BJ (cell line): ENCODE results near the gene XRCC6. TPM values are rescaled to one million over a fixed set of nuclear protein-coding genes. Genes with fewer than 3 reads are reported as not detected.

Experiments
- CTCF ChIA-PET: fragments of 350-600 bp; formaldehyde crosslinking; extraction: SDS; loops from one replicate; lab custom pipeline; 2021; ENCODE audit warnings: antibody characterized with exemption, inconsistent platforms; lab: Yijun Ruan, JAX
- POLR2A ChIA-PET: fragments of 300-600 bp; sonication (Branson Sonifier 250); formaldehyde crosslinking; extraction: SDS; loops from one replicate; lab custom pipeline; 2021; ENCODE audit warnings: antibody characterized with exemption; lab: Charles Lee
- DNase-seq: peaks from one replicate; pipeline ENCODE4 v3.0.0-alpha.2; 2011; ENCODE audit warnings: low read depth
- H3K27me3 ChIP-seq: 2 replicates; pipeline ENCODE4 v1.6.0; 2011; ENCODE audit warnings: low read length; ENCODE audit not compliant: control insufficient read depth, insufficient read depth
- H3K36me3 ChIP-seq: 2 replicates; pipeline ENCODE4 v1.5.1; 2011; ENCODE audit warnings: low read length; ENCODE audit not compliant: control insufficient read depth, insufficient read depth
- H3K4me3 ChIP-seq: 2 replicates; pipeline ENCODE4 v1.5.1; 2011; ENCODE audit warnings: low read depth, mild to moderate bottlenecking, control low read depth, low read length
- CTCF ChIP-seq: IDR thresholded peaks from 2 replicates; pipeline ENCODE4 v1.5.1; 2011; ENCODE audit warnings: low read depth, mild to moderate bottlenecking, control low read depth, inconsistent platforms, low read length, moderate library complexity; ENCODE audit not compliant: insufficient read depth
- polyA plus RNA-seq: library from polyadenylated mRNA; depleted of rRNA; stranded (reverse); fragments of >200 nt; gene quantifications from 2 replicates; pipeline ENCODE4 v1.2.3, GENCODE V29; 2011

The XRCC6 gene
- polyA plus RNA-seq, 1 experiment, result 105 TPM

- Histone ChIP-seq H3K27me3 (no peaks in the 10 kb centered on the region), H3K4me3 (no peak overlapping the region), H3K36me3 (peaks cover 13% of the 10 kb centered on the region)
- no peak for DNase-seq
- no peak for TF ChIP-seq CTCF
- ChIA-PET CTCF (interaction anchor here (0.9 kb wide), 1 partner anchor 20 kb away, joined by 3 read pairs; no protein-coding TSS in a partner anchor), POLR2A (no interaction called here)
Observed at GRCh38 chr22:41638124-41638523, 17.0 kb downstream of the XRCC6 start.

DNA sequence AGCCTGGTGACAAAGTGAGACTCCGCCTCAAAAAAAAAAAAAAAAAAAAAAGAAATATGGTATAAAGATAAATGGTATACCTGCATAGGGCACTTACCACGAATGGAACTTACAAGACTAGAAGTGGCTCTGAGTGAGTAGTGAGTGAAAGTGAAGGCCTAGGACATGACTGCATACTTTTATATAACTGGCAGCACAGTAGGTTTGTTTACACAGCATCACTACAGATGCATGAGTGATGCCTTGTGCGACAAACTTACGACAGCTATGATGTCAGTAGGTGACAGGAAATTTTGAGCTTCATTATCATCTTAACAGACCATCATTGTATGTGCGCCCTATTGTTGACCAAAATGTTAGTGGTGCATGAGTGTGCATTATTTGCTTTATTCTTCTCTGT, 17.7 kb downstream of the XRCC6 start:
- H3K27me3 ChIP-seq, result no peaks in the 10 kb centered on the region
- TF ChIP-seq CTCF, result no peak
- peaks cover 13% of the 10 kb centered on the region for H3K36me3 ChIP-seq
- CTCF ChIA-PET, result interaction anchor here (0.9 kb wide), 1 partner anchor 20 kb away, joined by 3 read pairs; no protein-coding TSS in a partner anchor
- no peak for DNase-seq
- POLR2A ChIA-PET, result no interaction called here
- no peak overlapping the region for H3K4me3 ChIP-seq

DNA sequence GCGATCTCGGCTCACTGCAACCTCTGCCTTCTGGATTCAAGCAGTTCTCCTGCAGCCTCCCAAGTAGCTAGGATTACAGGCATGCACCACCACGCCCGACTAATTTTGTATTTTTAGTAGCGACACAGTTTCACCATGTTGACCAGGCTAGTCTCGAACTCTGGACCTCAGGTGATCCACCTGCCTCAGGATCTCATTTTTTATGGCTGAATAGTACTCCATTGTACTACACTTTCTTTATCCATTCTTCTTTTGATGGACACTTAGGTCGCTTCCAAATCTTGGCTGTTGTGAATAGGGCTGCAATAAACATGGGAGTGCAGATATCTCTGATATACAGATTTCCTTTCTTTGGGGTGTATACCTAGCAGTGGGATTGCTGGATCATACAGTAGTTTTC, 20.8 kb downstream of the XRCC6 start:
- no peak for TF ChIP-seq CTCF
- DNase-seq, result no peak
- H3K36me3 ChIP-seq, result peaks cover 13% of the 10 kb centered on the region
- ChIA-PET POLR2A (no interaction called here), CTCF (no interaction called here)
- no peak overlapping the region for H3K4me3 ChIP-seq
- no peaks in the 10 kb centered on the region for H3K27me3 ChIP-seq

DNA sequence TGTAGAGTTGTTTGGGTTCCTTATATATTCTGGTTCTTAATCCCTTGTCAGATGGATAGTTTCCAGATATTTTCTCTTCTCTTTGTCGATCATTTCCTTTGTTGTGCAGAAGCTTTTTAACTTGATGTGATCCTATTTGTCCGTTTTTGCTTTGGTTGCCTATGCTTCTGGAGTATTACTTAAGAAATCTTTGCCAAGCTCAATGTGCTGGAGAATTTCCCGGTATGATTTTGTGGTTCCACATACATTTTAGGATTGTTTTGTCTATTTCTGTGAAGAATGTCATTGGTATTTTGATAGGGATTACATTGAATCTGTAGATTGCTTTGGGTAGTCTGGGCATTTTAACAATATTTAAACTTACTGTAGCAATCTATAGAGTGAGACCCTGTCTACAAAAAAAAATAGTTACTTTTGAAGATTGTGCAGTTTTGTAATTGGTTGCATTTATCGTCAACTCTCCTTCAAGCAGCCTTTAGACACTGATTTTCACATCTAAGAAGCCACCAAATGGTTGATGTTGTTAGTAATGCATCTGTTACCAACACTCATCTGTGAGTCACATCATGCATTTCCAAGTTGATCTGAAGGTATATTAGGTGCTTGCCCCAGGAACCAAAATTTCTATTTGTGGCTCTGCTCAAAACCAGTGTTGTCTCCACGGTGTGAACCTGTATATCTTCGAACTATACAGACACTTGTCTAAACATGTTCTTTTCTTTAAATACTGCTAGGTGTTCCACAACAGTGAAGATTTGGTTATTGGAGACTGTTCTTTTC, 21.4 kb downstream of the XRCC6 start:
- POLR2A ChIA-PET, result no interaction called here
- DNase-seq, result no peak
- peaks cover 15% of the 10 kb centered on the region for H3K36me3 ChIP-seq
- CTCF ChIA-PET, result no interaction called here
- no peaks in the 10 kb centered on the region for H3K27me3 ChIP-seq
- no peak overlapping the region for H3K4me3 ChIP-seq
- TF ChIP-seq CTCF, result no peak

- H3K27me3 ChIP-seq, result no peaks in the 10 kb centered on the region
- no peak overlapping the region for H3K4me3 ChIP-seq
- CTCF ChIA-PET, result no interaction called here
- no peak for TF ChIP-seq CTCF
- POLR2A ChIA-PET, result no interaction called here
- DNase-seq, result no peak
- peaks cover 24% of the 10 kb centered on the region for H3K36me3 ChIP-seq
Observed at GRCh38 chr22:41647771-41648170, 26.7 kb downstream of the XRCC6 start.
